ENCODE data around the gene ONECUT2.

DNA sequence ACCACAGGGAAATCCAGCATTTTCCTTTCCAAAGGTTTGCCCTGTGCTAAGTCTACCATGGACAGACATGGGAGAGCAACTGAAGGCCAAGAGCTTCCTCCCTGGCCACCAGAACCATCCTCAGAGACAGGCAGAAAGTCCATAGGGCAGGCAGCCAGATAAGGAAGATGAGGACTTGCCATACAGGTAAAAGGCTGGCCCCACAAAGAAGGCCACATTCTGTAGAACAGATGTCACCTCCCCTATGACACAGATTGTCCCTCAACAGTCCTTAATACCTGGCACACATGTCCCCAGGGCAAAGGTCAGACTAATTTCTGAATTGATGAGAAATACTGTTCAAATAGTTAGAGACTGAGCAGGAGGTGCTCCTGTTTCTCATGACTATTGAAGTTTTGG is 99.3 kb downstream of the ONECUT2 start:
- TF ChIP-seq, protein P1, sequence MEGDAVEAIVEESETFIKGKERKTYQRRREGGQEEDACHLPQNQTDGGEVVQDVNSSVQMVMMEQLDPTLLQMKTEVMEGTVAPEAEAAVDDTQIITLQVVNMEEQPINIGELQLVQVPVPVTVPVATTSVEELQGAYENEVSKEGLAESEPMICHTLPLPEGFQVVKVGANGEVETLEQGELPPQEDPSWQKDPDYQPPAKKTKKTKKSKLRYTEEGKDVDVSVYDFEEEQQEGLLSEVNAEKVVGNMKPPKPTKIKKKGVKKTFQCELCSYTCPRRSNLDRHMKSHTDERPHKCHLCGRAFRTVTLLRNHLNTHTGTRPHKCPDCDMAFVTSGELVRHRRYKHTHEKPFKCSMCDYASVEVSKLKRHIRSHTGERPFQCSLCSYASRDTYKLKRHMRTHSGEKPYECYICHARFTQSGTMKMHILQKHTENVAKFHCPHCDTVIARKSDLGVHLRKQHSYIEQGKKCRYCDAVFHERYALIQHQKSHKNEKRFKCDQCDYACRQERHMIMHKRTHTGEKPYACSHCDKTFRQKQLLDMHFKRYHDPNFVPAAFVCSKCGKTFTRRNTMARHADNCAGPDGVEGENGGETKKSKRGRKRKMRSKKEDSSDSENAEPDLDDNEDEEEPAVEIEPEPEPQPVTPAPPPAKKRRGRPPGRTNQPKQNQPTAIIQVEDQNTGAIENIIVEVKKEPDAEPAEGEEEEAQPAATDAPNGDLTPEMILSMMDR (IDR thresholded peaks at IDR 0.05), result no peak
- TF ChIP-seq POLR2A (IDR thresholded peaks at IDR 0.05) (no peak), EP300 (IDR thresholded peaks at IDR 0.05) (no peak)

Data from tibial nerve (tissue), 4 donors.